AG04449 (cell line): ENCODE measurements around the gene MISFA.

Experiments used
- CTCF ChIA-PET: fragments of 350-600 bp; formaldehyde crosslinking; extraction: SDS; loops from one replicate; lab custom pipeline; 2021; ENCODE audit warnings: antibody characterized with exemption; lab: Yijun Ruan, JAX
- POLR2A ChIA-PET: fragments of 400-600, 350-600 bp; formaldehyde crosslinking; extraction: SDS; loops from one replicate; lab custom pipeline; 2020; ENCODE audit warnings: antibody characterized with exemption, inconsistent platforms; lab: Yijun Ruan, JAX
- DNase-seq: peaks from one replicate; pipeline ENCODE4 v3.0.0-alpha.2; 2010; ENCODE audit warnings: low read depth, low spot score
- H3K4me3 ChIP-seq: 2 replicates; pipeline ENCODE4 v1.5.1; 2011; ENCODE audit warnings: low read depth, mild to moderate bottlenecking, control low read depth, low read length
- CTCF ChIP-seq: IDR thresholded peaks from one replicate; pipeline ENCODE4 v1.5.1; 2011; ENCODE audit warnings: mild to moderate bottlenecking, moderate library complexity, low read length, control low read depth, inconsistent platforms; ENCODE audit not compliant: insufficient read depth; ENCODE audit errors: missing control alignments

MISFA gene

GRCh38 chr11:18615628-18616392 is 16.2 kb downstream of the MISFA start:
- TF ChIP-seq CTCF: no peak
- ChIA-PET CTCF (interaction anchor here (1.1 to 1.6 kb wide), 2 partner anchors 12 to 18 kb away, joined by 3 to 5 read pairs; partner anchors contain the start of gene SPTY2D1), POLR2A (interaction anchor here (1.1 kb wide), 1 partner anchor 19 kb away, joined by 5 read pairs; the partner anchor contains the start of gene SPTY2D1)
- DNase-seq: no peak
- no peak overlapping the region for H3K4me3 ChIP-seq

- DNase-seq: no peak
- CTCF ChIA-PET: interaction anchor here (0.9 to 2.8 kb wide), 2 partner anchors 8 to 16 kb away, joined by 4 to 8 read pairs; partner anchors contain the start of gene SPTY2D1
- TF ChIP-seq CTCF: no peak
- POLR2A ChIA-PET: interaction anchor here (0.9 to 2.2 kb wide), 2 partner anchors 10 to 16 kb away, joined by 4 to 17 read pairs; partner anchors contain the start of gene SPTY2D1
- no peak overlapping the region for H3K4me3 ChIP-seq
Observed at GRCh38 chr11:18617688-18618341, 18.2 kb downstream of the MISFA start.

GRCh38 chr11:18618342-18619025 is 18.9 kb downstream of the MISFA start:
- H3K4me3 ChIP-seq: no peak overlapping the region; the same call in 1 of the 2 replicates
- POLR2A ChIA-PET: interaction anchor here (0.9 to 2.2 kb wide), 2 partner anchors 10 to 15 kb away, joined by 4 to 17 read pairs; partner anchors contain the start of gene SPTY2D1
- CTCF ChIA-PET: interaction anchor here (0.7 to 2.8 kb wide), 7 partner anchors 8 to 375 kb away, joined by 3 to 8 read pairs (median 4); partner anchors contain the start of gene SPTY2D1
- TF ChIP-seq CTCF: no peak
- no peak for DNase-seq

GRCh38 chr11:18623707-18624106 is 24.1 kb downstream of the MISFA start:
- no peak for DNase-seq
- ChIA-PET CTCF (interaction anchor here (1.3 kb wide), 1 partner anchor 11 kb away, joined by 4 read pairs; the partner anchor contains the start of gene SPTY2D1), POLR2A (interaction anchor here (0.7 kb wide), 1 partner anchor 21 kb away, joined by 3 read pairs; no protein-coding TSS in a partner anchor)
- no peak overlapping the region for H3K4me3 ChIP-seq
- no peak for TF ChIP-seq CTCF

GRCh38 chr11:18624161-18624560 is 24.6 kb downstream of the MISFA start:
- no peak for DNase-seq
- ChIA-PET CTCF (interaction anchor here (1.3 kb wide), 1 partner anchor 10 kb away, joined by 4 read pairs; the partner anchor contains the start of gene SPTY2D1), POLR2A (no interaction called here)
- no peak for TF ChIP-seq CTCF
- no peak overlapping the region for H3K4me3 ChIP-seq
